ENCODE data around the gene AFDN. TPM values are rescaled to one million over a fixed set of nuclear protein-coding genes. Genes with fewer than 3 reads are reported as not detected.

Gene AFDN
- total RNA-seq, 2 experiments from 2014 or later, result 29.9 to 37.7 TPM

DNA sequence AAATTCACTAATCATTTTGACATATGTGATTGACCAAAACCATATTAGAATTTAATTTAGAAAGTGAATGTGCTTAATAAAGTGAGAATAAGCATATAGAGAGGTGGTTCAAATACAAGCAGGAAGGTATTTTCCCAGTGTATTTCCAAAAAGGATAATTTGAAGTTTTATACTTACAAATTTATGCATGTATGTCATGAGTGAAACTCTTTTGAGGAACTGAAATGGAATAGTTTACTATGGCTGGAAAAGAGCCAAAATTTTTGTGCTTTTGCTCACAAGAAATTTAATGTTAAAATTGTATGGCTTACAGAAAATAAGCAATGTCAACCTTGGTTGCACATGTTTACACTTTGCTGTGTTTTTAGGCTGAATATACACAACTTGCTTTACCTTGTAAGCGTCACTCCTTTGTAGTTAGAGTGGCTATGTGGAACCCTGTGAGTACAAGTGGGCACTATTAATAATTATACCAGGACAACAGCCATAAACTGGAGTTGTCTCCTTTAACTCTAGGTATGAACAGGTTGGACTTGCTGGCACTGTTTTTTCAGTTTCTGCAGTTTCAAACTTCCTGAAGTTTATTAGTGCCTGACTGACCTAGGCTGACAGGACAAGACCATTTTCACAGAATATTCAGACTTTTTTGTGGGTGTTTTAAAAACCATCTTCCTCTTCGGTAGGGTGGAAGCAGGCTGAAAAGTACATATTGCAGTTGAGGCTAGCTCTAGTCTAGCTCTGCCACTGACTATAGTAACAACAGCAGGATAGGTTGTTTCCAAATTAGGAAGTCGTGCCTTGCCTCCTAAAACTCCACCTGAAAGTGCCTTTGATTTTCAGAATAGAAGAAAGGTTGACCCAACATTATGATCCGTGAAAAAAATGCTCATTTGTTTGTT lies 6.0 kb downstream of the AFDN start:
- peaks cover 40% of the 10 kb centered on the region for H3K4me1 Mint-ChIP-seq
- peaks cover 7% of the 10 kb centered on the region for H3K36me3 Mint-ChIP-seq
- POLR2A ChIA-PET, result no interaction called here
- H3K9me3 Mint-ChIP-seq, result no peaks in the 10 kb centered on the region
- H3K27me3 Mint-ChIP-seq, result peaks cover 35% of the 10 kb centered on the region
- DNase-seq (no peak), ATAC-seq (ENCODE audit: low read depth) (peak; percentile 69)
- peak overlapping the region; percentile 85 for H3K27ac Mint-ChIP-seq
- H3K4me3 Mint-ChIP-seq, result peak overlapping the region; percentile 82

DNA sequence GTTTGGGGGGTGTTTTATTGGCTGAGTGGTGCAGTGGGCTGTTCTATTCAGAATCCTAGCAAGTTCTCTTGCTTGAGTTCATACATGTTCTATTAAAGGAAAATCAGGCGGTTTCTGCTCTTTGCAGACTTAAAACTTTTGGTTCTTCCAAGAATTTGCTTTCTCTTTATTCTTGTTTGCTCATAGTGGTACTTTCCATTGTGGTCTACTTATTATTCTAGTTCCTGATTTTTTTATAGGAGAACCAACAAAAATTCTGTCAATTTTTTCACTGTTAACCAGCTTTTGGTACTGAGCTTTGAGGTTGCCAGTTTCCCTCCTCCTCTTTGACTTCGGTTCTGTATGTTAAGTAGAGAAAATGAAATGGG lies 6.7 kb downstream of the AFDN start:
- peaks cover 37% of the 10 kb centered on the region for H3K4me1 Mint-ChIP-seq
- POLR2A ChIA-PET, result no interaction called here
- H3K4me3 Mint-ChIP-seq, result peak overlapping the region; percentile 82
- no peaks in the 10 kb centered on the region for H3K9me3 Mint-ChIP-seq
- H3K27me3 Mint-ChIP-seq, result peaks cover 34% of the 10 kb centered on the region
- peaks cover 7% of the 10 kb centered on the region for H3K36me3 Mint-ChIP-seq
- no peak for DNase-seq
- peak overlapping the region; percentile 85 for H3K27ac Mint-ChIP-seq
- ATAC-seq (ENCODE audit: low read depth), result peak; percentile 70

DNA sequence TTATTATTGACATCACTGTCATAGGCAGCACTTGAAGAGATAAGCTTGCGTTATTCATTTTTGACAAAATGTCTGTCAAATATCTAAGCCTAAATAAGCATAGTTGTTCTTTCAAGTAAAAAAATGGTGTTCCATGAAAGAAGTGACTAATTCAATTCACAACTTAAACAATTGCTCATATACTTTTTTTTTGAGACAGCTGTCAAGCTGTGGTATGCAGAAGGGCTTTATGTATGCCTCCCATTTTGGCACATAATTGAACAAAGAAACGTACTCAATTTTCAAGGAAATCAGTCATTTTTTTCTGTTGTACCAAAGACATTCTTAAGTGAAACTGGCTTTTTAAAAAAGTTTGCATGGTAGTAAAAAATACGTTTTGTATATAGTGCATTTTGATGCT lies 8.5 kb downstream of the AFDN start:
- no peak overlapping the region for H3K27ac Mint-ChIP-seq
- POLR2A ChIA-PET, result no interaction called here
- ATAC-seq (ENCODE audit: low read depth), result no peak
- H3K9me3 Mint-ChIP-seq, result no peaks in the 10 kb centered on the region
- no peak overlapping the region for H3K4me3 Mint-ChIP-seq
- peaks cover 27% of the 10 kb centered on the region for H3K4me1 Mint-ChIP-seq
- peaks cover 16% of the 10 kb centered on the region for H3K27me3 Mint-ChIP-seq
- DNase-seq, result no peak
- H3K36me3 Mint-ChIP-seq, result peaks cover 5% of the 10 kb centered on the region

DNA sequence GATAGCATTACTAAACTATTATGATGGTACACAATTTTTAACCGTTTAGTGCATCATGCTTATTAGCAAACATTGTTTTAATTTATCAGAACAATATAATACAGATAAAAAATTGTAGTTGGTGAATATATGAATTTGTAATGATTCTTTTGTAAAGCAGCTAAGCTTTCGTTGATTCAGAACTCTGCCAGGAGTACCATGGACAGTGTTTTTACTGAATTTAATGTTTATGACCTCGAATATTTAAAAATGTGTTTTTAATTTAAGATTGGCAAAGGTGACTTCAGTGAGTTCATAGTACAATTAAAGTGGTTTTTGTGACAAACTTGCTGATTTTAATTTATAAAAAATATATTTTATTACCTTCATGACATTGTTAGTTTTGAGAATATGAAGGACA lies 10.0 kb downstream of the AFDN start:
- ATAC-seq (ENCODE audit: low read depth) (no peak), DNase-seq (no peak)
- no peak overlapping the region for H3K4me3 Mint-ChIP-seq
- H3K27ac Mint-ChIP-seq, result no peak overlapping the region
- peaks cover 18% of the 10 kb centered on the region for H3K4me1 Mint-ChIP-seq
- POLR2A ChIA-PET, result no interaction called here
- peaks cover 2% of the 10 kb centered on the region for H3K36me3 Mint-ChIP-seq
- H3K9me3 Mint-ChIP-seq, result no peaks in the 10 kb centered on the region
- peaks cover 12% of the 10 kb centered on the region for H3K27me3 Mint-ChIP-seq

DNA sequence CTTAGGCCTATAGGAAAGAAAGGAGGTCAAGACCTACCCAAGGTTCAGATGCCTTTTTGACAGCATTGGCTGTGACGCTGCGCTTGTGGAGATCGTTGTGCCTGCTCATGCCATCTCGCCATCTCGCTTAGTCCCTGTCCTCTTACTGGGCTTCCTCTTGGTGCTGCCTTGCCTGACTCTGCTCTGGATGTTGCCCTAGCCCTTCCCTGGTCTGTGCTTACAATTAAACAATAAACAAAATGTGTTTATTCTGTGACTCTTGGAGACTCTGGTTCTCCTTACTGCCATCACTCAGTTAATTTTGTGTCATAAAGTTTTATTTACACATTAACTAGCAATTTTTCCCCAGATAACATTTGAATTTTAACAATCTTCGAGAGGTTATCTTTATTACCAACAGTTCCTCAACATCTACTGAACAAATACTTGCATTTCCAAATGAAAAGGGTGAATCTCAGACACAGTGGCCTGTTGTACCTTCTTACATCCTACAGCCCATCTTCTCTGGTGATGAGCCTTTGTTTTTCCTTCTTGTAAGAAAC lies 11.6 kb downstream of the AFDN start:
- POLR2A ChIA-PET, result no interaction called here
- H3K27me3 Mint-ChIP-seq, result peaks cover 15% of the 10 kb centered on the region

DNA sequence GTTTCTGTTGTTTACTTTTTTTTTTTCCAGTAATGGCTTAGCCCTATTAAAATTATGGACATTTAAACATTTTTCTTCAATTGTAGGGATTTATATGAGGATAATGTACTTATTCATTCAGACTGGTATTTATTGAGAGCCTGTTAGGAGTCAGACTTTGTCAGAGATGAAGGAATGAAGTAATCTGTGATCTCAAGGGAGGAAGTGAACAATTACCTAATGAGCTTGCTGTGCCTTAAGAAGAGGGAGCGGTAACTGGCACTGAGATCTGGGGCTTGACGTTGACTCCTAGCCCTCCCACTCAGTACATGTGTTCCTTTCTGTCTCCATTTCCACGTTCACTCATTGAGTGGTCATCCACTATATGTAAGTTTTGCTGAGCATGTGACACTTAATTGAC lies 12.6 kb downstream of the AFDN start:
- DNase-seq, result no peak
- Mint-ChIP-seq H3K4me1 (peaks cover 3% of the 10 kb centered on the region), H3K27ac (no peak overlapping the region), H3K36me3 (no peaks in the 10 kb centered on the region), H3K27me3 (peaks cover 17% of the 10 kb centered on the region), H3K4me3 (no peak overlapping the region), H3K9me3 (no peaks in the 10 kb centered on the region)
- POLR2A ChIA-PET, result no interaction called here
- no peak for ATAC-seq (ENCODE audit: low read depth)

More for the DNA sequence above, 11.6 kb downstream of the AFDN start:
- no peak for DNase-seq
- Mint-ChIP-seq H3K27ac (no peak overlapping the region), H3K9me3 (no peaks in the 10 kb centered on the region), H3K4me1 (peaks cover 10% of the 10 kb centered on the region), H3K36me3 (peaks cover 2% of the 10 kb centered on the region), H3K4me3 (no peak overlapping the region)
- ATAC-seq (ENCODE audit: low read depth), result no peak

DNA sequence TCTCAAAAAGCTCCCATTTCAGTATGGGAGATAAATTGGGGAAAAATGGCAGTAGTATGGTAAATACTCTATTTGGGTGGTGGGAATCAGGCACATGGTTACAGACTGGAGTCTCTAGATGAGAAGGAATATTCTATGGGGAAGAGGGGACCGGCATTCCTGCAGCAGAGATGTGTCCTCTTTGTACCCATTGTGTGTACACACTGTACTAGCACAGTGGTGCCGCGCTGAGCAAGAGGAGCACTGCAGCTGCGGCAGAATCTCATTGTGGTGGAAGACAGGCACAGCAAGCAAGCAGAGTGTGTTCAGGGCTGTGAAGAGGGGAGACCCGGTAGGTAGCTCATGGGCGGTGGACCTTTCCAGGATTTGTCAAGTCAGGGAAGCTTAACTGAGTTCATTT lies 13.0 kb downstream of the AFDN start:
- no peak for ATAC-seq (ENCODE audit: low read depth)
- Mint-ChIP-seq H3K9me3 (no peaks in the 10 kb centered on the region), H3K36me3 (no peaks in the 10 kb centered on the region), H3K4me1 (peaks cover 2% of the 10 kb centered on the region), H3K27ac (no peak overlapping the region), H3K27me3 (peaks cover 17% of the 10 kb centered on the region), H3K4me3 (no peak overlapping the region)
- DNase-seq, result no peak
- POLR2A ChIA-PET, result no interaction called here

DNA sequence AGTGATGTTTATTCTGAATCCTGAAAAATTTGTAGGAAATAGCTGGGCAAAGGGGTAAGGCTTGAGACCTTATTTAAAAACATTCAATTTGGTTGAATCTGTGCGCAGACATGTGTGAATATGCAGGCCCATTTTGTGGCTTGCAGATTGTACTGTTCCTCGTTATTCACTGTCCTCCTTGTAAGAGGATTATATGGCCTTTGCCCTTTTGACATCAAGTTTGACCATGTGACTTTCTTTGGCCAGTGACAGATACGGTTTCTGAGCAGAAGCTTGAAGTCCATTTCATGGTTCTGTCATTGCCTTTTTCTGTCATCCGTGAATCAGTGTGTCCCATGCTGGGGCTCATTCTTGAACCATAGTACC lies 13.4 kb downstream of the AFDN start:
- H3K36me3 Mint-ChIP-seq, result no peaks in the 10 kb centered on the region
- POLR2A ChIA-PET, result no interaction called here
- no peak overlapping the region for H3K27ac Mint-ChIP-seq
- H3K27me3 Mint-ChIP-seq, result peaks cover 17% of the 10 kb centered on the region
- DNase-seq (no peak), ATAC-seq (ENCODE audit: low read depth) (no peak)
- no peaks in the 10 kb centered on the region for H3K4me1 Mint-ChIP-seq
- no peaks in the 10 kb centered on the region for H3K9me3 Mint-ChIP-seq
- no peak overlapping the region for H3K4me3 Mint-ChIP-seq

DNA sequence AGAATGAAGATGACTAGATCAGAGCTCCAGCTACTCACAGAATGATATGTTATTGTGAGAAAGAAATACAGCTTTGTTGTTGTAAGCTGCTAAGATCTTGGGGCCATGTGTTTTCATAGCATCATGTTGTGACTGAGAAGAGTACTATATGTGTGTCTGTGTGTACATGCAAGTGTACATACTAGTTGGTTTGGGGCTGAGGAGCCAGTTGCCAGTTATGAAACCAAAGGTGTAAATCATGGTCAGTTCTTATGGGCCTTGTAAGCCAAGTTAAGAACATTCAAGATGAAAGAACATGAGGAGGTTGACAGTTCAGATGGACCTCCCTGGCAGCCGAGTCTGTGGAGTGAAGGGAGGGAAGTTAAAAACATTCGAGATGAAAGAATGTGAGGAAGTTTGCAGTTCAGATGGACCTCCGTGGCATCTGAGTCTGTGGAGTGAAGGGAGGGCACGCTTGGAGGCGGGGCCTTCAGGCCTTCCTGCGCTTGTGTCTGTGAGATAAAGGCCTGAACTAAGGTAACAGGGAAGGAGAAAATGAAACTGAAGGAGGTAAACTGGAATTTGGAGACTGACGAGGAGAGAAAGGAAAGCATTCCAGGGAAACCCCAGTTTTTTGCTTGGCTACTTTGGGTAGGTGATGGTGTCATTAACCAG lies 13.9 kb downstream of the AFDN start:
- DNase-seq (no peak), ATAC-seq (ENCODE audit: low read depth) (no peak)
- Mint-ChIP-seq H3K27me3 (peaks cover 18% of the 10 kb centered on the region), H3K36me3 (no peaks in the 10 kb centered on the region), H3K27ac (no peak overlapping the region), H3K9me3 (no peaks in the 10 kb centered on the region), H3K4me3 (no peak overlapping the region), H3K4me1 (no peaks in the 10 kb centered on the region)
- POLR2A ChIA-PET, result no interaction called here

DNA sequence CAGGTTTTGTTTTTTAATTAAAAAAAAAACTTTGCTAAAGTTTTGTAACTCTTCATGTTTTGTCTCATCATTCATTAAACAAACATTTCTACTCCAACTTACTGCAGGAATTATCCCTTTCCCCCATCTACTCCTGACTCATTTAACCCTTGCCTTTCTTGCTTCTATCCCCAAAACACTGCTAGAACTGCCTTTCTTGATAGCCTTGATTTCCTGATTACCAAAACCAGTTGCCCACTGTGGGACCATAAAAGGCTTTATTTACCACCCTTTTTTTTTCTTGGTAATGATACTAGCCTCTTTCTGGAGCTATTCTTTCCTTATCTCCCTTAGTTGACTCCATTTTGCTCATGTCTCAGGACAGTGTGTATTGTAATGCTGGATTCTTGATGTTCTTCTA lies 15.3 kb downstream of the AFDN start:
- Mint-ChIP-seq H3K27ac (no peak overlapping the region), H3K9me3 (no peaks in the 10 kb centered on the region), H3K27me3 (peaks cover 16% of the 10 kb centered on the region), H3K4me1 (no peaks in the 10 kb centered on the region), H3K36me3 (no peaks in the 10 kb centered on the region), H3K4me3 (no peak overlapping the region)
- DNase-seq, result no peak
- no peak for ATAC-seq (ENCODE audit: low read depth)
- POLR2A ChIA-PET, result no interaction called here

DNA sequence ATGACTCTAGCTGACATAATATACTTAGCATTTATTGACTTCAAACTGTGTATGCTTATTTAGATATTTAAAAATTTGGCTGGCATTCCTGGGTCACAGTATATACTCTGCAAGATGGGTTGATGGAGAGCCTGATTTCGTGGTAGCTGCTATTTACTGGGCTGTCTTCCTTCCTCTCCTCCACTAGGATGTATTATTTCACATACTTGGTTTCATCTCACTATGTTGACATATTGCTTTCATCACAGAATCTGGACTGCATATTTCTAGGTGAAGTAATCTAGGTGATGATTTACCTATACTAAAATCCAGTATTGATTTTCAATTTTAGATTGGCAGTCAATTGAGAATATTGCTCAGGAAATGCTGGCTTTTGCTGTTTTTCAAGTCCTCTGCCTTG lies 15.7 kb downstream of the AFDN start:
- Mint-ChIP-seq H3K4me3 (no peak overlapping the region), H3K27me3 (peaks cover 20% of the 10 kb centered on the region), H3K4me1 (no peaks in the 10 kb centered on the region), H3K36me3 (peaks cover 2% of the 10 kb centered on the region), H3K9me3 (no peaks in the 10 kb centered on the region), H3K27ac (no peak overlapping the region)
- ATAC-seq (ENCODE audit: low read depth), result no peak
- POLR2A ChIA-PET, result no interaction called here
- no peak for DNase-seq

DNA sequence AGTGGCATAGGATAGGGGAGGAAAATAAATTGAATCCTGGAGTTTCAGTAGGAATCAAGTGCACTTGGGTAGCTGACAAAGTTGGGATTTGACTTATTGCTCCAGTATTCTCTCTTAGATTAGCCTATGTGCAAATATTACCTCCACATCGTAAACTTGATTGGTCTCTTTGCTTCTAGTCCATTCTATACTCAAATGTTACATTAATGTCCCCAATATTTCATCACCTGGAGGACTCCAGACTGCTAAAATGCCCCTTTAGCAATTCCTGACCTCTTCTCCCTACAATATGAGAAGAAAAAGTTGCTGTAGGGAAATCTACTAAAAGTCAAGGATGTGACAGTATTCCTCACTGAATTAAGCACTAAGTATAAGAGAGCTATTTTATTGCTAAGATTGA lies 16.3 kb downstream of the AFDN start:
- Mint-ChIP-seq H3K27me3 (peaks cover 18% of the 10 kb centered on the region), H3K4me3 (no peak overlapping the region), H3K27ac (no peak overlapping the region), H3K4me1 (no peaks in the 10 kb centered on the region), H3K36me3 (peaks cover 2% of the 10 kb centered on the region), H3K9me3 (no peaks in the 10 kb centered on the region)
- no peak for DNase-seq
- POLR2A ChIA-PET, result no interaction called here
- no peak for ATAC-seq (ENCODE audit: low read depth)

DNA sequence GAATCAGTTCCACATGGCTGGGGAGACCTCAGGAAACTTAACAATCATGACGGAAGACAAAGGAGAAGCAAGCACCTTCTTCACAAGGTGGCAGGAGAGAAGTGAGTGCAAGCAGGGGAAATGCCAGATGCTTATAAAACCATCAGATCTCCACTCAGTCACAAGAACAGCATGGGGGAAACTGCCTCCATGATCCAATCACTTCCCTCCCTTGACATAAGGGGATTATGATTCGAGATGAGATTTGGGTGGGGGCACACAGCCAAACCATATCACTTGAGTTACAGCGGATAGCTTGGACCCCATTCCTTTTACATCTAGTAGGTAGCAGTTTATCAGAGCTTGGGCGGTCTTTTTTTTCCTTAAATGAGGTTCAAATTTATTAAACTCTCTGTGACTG lies 19.1 kb downstream of the AFDN start:
- peaks cover 21% of the 10 kb centered on the region for H3K27me3 Mint-ChIP-seq
- no peaks in the 10 kb centered on the region for H3K4me1 Mint-ChIP-seq
- no peak for ATAC-seq (ENCODE audit: low read depth)
- H3K27ac Mint-ChIP-seq, result no peak overlapping the region
- no peak for DNase-seq
- H3K9me3 Mint-ChIP-seq, result no peaks in the 10 kb centered on the region
- POLR2A ChIA-PET, result no interaction called here
- H3K4me3 Mint-ChIP-seq, result no peak overlapping the region
- H3K36me3 Mint-ChIP-seq, result peaks cover 2% of the 10 kb centered on the region

DNA sequence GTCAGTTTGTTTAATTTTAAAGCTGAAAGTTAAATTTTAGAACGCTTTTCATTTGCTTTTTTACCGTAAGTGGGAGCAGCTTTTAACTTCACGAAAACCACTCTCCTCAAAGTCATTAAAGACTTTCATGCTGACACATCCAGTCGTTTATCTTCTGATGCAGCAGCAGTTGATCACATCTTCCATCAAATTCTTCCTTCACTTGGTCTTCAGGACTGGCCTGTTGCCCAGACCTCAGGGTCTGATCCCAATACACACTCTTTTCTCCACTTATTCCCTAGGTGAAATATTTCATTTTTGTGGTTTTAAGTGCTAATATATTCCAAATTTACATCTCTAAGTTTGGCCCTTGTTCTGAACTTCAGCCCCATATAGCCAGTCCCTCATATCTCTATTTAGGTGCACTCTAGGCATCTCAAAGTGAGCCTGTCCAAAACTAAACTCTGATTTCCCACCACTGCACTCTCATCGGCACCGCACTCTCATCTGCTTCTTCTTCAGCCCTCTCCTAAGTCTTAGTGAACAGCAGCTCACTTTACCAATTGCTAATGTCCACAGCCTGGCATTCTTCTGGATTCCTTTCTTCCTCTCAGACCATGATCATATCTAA lies 20.4 kb downstream of the AFDN start:
- Mint-ChIP-seq H3K9me3 (no peaks in the 10 kb centered on the region), H3K27me3 (peaks cover 23% of the 10 kb centered on the region), H3K4me3 (no peak overlapping the region), H3K4me1 (peaks cover 1% of the 10 kb centered on the region), H3K27ac (no peak overlapping the region), H3K36me3 (peaks cover 3% of the 10 kb centered on the region)
- DNase-seq (no peak), ATAC-seq (ENCODE audit: low read depth) (no peak)
- POLR2A ChIA-PET, result no interaction called here
